Measurements from ENCODE around the gene RIF1.
A peak's percentile ranks its signal among the peaks of the same experiment; 100 is the strongest.
"Not testable (repeated sequence)": the region's sequence is repeated elsewhere in the genome, so short reads cannot be mapped to it uniquely, and the experiment has no call there.

Gene RIF1

DNA sequence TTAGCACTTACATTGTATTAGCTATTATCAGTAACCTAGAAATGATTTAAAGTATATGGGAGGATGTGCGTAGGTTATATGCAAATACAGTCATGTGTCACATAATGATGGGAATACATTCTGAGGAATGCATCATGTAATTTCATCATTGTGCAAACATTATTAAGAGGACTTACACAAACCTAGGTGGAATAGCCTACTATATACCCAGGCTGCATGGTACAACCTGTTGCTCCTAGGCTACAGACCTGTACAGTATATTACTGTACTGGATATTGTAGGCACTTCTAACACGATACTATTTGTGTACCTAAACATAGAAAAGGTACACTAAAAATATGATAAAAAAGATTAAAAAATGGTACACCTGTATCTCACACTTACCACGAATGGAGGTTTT lies 7.9 kb downstream of the RIF1 start:
- no peak for DNase-seq

DNA sequence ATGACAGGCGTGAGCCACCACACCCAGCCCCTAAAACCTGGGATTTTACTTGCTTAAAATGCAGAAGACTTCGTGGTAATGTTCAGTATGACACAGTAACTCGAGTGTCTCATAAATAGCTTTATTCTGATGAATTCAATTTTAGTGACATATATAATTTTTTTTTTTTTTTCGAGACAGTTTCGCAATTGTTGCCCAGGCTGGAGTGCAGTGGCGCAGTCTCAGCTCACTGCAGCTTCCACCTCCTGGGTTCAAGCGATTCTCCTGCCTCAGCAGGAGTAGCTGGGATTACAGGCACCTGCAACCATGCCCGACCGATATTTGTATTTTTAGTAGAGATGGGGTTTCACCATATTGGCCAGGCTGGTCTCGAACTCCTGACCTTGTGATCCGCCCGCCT lies 12.0 kb downstream of the RIF1 start:
- not testable (repeated sequence) for DNase-seq

DNA sequence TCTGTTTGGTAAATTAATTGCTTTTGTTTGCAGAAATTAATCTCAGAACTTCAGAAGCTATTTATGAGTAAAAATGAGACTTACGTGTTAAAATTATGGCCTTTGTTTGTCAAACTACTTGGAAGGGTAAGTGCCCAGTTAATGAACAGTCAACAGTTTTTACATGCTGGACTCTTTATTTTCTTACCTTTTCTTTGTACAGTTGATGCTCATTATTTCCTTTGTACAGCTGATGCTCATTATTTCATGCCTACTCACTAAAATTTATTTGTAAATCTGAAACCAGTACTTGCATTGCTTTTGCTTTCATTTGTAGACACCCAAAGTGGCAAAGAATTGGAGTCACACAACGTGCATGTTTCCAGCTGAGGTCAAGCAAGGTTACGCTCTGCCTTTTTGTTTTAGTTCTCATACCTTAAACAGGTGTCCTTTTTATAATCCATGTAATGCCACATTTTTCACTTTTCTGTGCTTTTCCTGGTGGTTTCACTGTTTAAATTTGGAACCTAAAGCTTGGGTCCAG lies 13.3 kb downstream of the RIF1 start:
- DNase-seq: no peak

DNA sequence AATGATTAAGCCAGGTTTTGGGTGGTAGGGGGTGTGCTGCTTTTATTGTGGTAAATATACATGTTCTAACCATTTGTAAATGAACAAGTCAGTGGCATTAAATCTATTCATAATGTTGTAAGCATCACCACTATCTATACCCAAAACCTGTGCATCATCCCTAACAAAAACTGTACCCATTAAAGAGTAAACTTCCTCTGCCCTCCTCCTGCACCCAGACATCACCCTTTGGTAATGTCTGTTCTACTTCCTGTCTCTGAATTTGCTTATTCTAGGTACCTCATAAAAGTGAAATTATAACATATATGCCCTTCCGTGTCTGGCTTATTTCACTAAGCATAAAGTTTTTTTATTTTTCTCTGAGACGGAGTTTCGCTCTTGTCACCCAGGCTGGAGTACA lies 14.1 kb downstream of the RIF1 start:
- no peak for DNase-seq

DNA sequence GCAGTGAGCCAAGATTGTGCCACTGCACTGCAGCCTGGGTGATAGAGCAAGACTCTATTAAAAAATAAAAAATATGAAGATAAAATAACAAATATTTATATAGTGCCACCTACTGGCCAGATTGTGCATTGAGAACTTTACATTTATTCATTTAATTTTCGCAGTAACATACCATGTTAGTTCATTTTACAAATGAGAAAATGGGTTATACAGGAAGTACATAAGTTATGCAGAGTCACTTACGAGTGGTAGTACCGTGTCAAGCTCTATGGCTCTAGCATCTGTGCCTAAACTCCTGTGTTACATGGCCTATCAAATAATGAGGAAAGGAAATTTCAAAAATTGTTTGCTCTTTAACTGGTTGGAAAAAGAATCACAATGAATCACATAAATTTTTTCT lies 27.9 kb downstream of the RIF1 start:
- DNase-seq: no peak

DNA sequence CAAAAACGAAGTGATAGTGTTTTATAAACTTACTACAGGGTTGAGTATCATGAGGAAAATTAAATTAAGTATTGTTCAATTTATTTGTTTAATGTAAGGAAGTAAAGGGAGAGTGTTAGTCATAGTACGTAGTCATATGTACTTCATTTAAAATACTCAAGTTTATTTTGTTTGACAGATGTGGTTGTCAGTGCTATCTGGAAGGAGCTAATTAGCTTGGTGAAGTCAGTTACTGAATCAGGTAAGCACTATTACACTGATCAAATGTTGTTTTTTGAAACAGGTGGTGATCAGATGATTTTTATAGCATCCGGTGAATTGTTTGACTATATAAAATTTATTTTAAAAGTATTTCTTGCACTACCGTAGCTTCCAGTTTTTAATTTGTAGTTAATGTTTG lies 28.8 kb downstream of the RIF1 start:
- no peak for DNase-seq

DNA sequence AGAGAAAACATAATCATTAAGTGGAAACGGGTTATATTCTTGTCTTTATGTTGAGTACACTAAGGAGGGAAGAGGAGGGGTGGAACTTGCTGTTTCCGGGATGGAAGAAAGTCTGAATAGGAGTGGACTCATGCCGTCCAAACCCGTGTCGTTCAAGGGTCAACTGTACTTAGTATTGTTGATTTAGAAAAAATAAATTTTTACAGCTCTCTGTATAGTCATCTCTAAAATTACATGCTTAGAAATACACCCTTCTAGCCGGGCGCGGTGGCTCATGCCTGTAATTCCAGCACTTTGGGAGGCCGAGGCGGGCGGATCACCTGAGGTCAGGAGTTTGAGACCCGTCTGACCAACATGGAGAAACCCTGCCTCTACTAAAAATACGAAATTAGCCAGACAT lies 29.4 kb downstream of the RIF1 start:
- no peak for DNase-seq

DNA sequence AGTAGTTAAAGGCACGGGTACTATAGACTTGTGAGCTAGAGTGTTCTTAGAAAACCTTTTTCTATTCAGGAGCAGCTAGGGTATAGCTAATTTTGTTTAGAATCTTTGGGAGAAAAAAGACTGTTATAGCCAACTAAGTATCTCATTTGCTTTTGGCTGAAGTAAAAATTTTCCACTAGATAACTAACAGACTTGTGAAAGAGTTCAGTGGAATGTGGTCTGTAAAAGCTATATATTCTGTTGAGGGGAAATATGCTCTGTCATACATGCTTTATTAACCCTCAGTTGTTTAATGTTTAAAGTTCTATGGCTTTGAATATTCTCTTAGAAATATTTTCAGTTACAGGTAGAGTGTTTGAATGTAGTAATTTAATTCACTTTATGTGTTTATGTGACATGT lies 49.7 kb downstream of the RIF1 start:
- DNase-seq: no peak

DNA sequence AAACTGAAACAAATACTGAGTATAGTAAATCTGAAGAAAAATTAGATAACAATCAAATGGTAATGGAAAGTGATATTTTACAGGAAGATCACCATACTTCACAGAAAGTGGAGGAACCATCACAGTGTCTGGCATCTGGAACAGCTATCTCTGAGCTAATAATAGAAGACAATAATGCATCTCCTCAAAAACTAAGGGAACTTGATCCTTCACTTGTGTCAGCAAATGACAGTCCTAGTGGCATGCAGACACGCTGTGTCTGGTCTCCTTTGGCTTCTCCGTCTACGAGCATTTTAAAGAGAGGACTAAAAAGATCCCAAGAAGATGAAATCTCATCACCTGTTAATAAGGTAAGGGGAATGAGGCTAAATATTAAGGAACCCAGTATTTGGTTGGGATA lies 56.1 kb downstream of the RIF1 start:
- no peak for DNase-seq

DNA sequence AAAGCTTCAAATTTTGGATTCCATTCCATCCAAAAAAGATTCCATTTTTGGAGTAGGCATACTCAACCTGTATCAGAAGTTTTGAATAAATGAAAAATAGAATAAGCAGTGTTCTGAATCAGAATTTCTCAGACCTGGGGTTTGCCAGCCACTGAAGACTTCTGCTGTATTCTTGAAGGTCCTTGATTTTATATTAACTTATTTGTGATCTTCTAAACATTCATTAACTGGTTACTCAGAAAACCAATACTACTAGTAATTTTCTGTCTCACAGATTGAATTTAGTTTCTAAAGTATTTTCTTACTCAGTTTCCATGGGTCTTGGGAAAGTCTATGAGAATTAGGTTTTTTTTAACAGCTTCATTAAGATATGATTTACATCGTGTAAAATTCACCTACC lies 60.9 kb downstream of the RIF1 start:
- DNase-seq: no peak

DNA sequence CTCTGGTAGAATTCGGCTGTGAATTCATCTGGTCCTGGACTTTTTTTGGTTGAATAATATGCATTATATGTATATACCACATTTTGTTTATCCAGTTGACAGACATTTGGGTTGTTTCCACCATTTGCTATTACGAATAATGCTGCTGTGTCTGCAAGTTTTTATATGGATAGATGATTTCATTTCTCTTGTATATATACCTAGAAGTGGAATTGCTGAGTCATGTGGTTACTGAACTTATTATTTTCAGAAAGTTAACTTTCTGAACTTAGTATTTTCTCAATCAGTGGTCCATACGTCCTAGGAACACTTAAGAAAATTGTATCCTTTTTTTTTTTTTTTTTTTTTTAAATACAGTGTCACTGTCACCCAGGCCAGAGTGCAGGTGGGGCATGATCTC lies 63.3 kb downstream of the RIF1 start:
- DNase-seq: no peak

DNA sequence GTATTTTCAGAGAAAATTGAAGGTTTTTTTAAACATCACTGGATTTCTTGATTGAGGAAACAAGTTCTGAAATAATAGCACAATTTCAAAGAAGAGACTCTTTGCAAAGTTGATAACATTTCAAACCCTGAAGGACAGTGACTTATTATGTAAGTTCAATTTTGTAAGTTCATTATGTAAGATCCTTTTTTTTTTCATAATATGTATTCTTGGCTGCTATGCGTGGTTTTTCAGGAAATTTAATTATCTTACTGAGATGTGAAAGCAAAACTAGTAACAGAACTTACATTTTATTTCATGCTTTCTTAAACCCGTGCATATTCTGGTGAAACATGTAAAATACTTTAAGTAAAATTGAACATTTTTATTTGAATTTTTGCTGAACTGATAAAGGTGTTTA lies 65.4 kb downstream of the RIF1 start:
- DNase-seq: no peak

DNA sequence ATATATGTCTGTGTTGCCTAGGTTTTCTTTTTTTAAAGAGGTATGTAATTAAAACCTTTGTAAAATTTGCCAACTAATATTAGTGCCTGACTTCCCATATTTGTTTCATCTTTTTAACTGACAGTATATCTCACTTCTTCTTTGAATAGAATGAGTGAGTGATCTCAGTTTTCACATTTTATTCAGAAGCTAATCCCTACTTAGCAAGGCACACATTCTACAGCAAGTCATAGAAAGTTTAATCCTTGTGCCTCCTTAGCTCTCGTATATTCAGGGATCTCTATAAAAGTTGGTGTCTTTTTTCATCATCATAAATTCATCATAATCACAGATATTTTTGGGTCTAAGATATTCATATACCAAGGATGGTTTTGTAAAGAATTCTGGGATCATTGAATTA lies 66.6 kb downstream of the RIF1 start:
- no peak for DNase-seq

DNA sequence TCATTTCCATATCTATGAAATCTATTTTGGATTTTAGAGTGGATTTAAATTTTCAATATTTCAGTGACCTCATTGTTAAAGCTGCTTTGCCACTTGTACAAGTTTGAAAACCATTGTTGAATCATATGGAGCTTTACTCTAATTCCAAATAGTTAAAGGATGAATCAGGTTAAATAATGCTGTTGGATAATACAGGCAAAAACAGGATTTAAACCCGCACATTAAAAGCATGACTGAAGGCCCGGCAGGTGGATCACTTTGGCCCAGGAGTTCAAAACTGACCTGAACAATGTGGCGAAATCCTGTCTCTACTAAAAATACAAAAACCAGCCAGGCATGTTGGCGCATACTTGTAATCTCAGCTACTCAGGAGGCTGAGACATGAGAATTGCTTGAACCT lies 68.3 kb downstream of the RIF1 start:
- no peak for DNase-seq

DNA sequence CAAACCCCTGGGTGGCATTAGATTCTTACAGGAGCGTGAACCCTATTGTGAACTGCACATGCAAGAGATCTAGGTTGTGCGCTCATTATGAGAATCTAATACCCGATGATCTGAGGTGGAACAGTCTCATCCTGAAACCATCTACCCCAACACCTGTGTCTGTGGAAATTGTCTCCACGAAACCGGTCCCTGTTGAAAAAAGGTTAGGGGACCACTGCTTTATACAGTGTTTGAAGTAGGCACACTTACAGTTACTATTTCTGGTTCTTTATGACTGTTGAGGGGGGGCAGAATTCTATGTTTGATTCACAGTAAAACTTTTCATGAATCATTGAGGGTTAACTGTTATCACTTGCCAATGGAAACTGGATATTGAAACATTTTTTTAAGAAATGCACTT lies 72.0 kb downstream of the RIF1 start:
- peak; percentile 31 to 40 for DNase-seq

DNA sequence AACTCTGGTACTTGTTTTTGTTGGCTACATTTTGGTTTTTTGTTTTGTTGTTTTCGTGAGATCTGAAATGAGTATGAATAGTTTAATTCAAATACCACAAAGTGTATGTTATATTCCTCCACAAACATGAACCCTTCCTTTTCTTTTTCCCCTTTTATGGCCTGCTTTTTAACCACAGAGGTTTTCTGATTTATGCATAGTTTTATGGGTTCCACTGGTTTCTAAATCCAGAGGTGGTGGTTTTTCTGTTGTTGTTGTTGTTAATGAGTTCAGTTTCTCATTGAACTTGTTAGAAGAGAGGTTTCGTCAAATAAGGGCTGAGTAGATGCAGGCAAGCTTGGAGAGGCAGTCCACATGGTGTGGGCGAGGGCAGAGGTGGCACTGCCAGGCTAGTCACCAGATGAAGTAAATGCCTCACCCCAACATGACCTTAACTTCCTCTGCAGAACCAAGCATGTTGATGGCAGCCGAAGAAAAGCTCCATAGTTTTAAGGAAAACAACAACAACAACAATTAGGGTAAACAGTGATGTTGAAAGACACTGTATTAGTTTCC lies 72.5 kb downstream of the RIF1 start:
- peak; percentile 25 to 32 for DNase-seq

DNA sequence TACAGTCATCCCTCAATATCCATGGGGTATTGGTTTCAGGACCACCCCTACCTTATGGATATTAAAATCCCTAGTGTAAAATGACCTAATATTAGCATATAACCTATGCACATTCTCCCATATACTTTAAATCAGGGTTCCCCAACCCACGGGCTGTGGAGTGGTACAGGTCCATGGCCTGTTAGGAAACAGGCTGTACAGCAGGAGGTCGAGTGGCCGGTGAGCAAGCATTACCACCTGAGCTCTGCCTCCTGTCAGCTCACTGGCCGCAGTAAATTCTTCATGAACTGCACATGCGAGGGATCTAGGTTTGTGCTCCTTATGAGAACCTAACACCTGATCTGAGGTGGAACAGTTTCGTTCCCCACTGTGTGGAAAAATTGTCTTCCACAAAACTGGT lies 73.8 kb downstream of the RIF1 start:
- DNase-seq: no peak

DNA sequence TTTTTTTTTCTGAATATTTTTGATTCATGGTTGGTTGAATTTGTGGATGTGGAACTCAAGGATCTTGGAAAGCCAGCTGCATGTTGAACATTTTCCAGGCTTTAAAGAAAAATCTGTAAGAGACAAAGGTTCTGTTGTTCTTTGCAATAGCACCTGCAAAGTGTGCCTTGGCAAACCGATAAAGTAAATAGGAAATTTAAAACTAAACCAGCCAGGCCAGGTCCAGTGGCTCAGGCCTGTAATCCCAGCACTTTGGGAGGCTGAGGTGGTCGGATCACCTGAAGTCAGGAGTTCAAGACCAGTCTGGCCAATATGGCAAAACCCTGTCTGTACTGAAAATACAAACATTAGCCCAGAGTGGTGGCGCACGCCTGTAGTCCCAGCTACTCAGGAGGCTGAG lies 74.4 kb downstream of the RIF1 start:
- no peak for DNase-seq

DNA sequence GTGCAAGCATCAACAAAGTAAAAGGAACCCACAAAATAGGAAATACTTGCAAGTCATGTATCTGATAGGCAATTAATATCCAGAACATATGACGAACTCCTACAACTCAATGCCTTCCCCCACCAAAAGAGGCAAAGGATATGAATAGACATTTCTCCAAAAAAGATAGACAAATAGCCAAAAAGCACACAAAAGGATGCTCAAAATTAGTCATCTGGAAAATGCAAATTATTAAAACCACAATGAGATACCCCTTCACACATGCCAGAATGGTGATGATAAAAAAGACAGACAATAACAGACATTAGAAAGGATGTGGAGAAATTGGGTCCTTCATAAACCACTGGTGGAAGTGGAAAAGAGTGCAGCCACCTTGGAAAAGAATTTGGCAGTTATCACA lies 76.4 kb downstream of the RIF1 start:
- DNase-seq: no peak

DNA sequence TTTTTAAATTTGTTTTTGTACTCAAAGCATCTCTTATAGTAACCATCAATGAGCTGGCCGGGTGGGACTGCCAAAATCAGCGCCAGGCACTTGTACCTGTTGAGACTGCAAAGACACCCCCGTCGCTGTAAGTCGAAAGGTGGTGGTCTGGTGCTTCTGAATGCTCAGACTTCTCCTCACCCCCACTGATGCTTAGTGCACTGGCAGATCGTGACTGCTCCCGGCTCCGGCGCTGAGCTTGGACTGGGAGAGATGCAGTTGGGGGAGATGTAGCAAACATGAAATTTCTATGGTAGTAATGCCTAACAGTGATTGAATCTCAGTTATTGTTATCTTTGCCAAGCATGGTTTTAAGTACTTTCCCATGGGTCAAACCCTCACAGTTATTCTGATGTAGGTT lies 80.6 kb downstream of the RIF1 start:
- DNase-seq: no peak

DNA sequence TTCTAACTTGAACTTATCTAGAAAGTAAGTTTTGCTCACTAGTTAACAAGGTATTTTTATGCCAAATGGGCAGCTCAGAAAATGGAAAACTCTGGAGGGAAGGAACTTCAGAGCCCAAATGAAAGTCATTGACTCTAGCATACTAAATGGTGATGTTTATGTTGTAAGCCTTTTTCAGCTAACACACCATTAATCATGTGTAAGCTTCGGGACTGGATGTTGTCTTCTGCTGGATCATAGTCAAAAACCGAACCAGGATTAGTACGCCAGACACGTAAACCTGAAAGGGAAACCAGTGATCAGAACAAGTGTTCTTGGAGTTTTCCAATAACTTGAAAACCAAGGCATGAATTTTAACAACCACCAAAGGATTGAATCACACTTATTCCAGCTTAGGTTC lies 81.8 kb downstream of the RIF1 start:
- no peak for DNase-seq

DNA sequence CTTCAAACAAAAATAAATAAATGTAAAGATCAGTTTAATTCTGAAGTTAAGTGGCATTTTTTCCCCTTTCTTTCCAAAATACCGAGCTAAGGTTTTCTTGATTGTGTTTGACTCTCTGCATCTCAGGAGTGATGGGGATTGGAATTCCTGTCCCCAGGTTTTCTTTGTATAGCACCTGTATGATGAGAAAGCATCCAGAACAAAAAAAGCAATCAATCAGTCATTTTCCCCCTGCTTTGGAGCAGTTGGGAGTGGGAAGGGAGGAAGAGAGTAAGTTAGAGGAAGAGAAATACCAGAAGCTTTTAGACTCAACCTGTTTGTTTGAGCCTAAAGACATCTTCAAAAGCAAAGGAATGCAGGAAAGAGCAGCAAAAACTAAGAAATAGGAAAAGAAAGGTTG lies 88.5 kb downstream of the RIF1 start:
- DNase-seq: no peak

DNA sequence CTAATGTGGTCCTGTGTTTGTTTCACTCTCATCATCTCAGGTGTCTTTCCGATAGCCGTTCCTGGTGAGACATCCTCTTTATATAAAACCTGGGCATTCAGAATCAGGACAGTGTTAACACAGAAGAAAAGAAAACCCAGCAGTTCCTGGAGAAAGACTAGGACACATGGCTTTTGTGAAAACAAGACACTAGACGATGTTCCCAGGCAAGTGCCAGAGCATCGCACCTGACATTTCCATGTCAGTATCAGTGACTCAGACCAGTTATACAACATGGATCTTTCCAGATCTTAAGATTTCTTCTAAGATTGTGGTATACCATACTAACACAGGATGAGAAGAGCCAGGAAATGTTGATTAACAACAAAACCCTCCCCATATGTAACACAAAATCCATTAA lies 96.5 kb downstream of the RIF1 start:
- no peak for DNase-seq

DNA sequence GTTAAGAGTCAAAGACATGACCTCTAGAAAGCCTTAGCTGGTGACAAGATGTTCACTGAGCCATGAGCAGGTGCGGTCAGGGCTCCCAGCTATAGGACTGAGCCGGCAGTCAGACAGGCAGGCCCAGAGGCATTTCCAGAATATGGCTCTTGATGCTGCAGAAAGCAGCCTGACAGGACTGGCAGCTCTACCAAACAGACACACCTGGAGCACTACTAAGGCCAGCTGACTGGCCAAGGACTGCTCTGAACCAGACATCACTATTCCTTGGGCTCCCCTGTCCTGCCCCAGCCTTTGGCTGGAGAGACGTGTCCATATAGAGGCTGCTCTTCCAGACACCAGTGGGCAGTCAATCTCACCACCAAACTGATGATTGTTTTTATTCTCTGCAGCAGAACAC lies 98.8 kb downstream of the RIF1 start:
- DNase-seq: no peak

DNA sequence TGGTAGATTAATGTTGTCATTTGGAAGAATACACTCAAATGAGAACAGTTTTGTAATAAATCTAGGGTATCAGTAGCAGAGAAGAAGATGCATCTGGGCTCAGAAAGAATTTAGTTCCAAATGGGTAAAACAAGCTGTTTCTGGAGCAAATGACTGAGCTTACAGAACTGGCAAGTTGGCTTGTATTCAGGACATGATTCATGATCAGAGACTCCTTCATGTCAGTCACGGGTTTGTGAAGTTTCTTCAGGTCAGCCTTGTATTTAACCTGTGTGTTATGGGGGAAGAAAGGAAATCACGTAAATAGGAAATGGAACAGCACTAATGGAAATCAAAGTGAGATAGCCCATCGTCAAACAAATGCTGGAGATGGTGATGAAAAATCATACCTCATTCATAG lies 109.1 kb downstream of the RIF1 start:
- no peak for DNase-seq

DNA sequence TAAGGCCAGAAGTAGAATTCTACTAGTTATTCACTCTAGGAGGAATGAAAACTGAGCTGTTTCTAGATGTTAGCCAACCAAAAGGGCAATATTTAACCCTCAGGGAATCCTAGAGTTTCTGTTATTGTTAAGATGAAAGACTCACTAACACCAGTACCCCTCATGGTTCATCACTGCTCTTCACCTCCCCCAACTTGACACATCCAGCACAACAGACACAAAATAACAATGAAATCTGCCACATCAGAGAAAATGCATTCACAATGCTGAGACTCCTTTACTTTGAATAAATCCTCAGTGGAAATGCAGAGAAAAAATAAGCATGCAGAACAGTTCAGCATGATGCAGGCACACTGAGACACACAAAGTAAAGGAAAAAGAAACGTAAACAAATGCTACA lies 111.3 kb downstream of the RIF1 start:
- DNase-seq: no peak

Data from activated T-cell treated with anti-CD3 and anti-CD28 coated beads, Interleukin-2, amount 50 U/mL, for 48 hours (primary cell).